ENCODE data around the gene BDKRB1. TPM values are rescaled to one million over a fixed set of nuclear protein-coding genes. Genes with fewer than 3 reads are reported as not detected.

Gene BDKRB1
- total and polyA plus RNA-seq, 7 experiments from 2014 or later = not detected

GRCh38 chr14:96269359-96269710 lies 13.3 kb downstream of the BDKRB1 start:
- Mint-ChIP-seq H3K27ac (no peak overlapping the region), H3K4me3 (no peak overlapping the region), H3K36me3 (no peaks in the 10 kb centered on the region), H3K4me1 (peaks cover 0 to 2% (median 0%) of the 10 kb centered on the region in 7 donors), H3K27me3 (peaks cover 0 to 15% (median 0%) of the 10 kb centered on the region in 5 donors), H3K9me3 (peaks cover 0 to 17% (median 3%) of the 10 kb centered on the region in 11 donors)
- no peaks in the 10 kb centered on the region for H3K27me3 ChIP-seq (ENCODE audit: control insufficient read depth in 2 of 2, insufficient read depth in 2 of 2, low read length in 2 of 2)
- no peaks in the 10 kb centered on the region for H3K36me3 ChIP-seq (ENCODE audit: control insufficient read depth in 2 of 3, insufficient read depth in 3 of 3, low read length in 3 of 3)
- H3K4me3 ChIP-seq (ENCODE audit: low read length) = no peak overlapping the region
- CTCF ChIA-PET = interaction anchor here (0.6 kb wide), 1 partner anchor 38 kb away, joined by 4 read pairs; no protein-coding TSS in a partner anchor
- intact Hi-C loops (cut with micrococcal nuclease) = no loop called here
- H3K9me3 ChIP-seq (ENCODE audit: control insufficient read depth in 2 of 3, low read length in 3 of 3) = no peaks in the 10 kb centered on the region
- POLR2A ChIA-PET = no interaction called here
- no peak overlapping the region for H3K27ac ChIP-seq (ENCODE audit: low read depth, low read length)
- no peaks in the 10 kb centered on the region for H3K4me1 ChIP-seq (ENCODE audit: control insufficient read depth in 2 of 2, insufficient read depth in 2 of 2, low read length in 2 of 2)
- ATAC-seq = no peak
- no peak for DNase-seq

GRCh38 chr14:96270565-96271420 lies 14.8 kb downstream of the BDKRB1 start:
- no peak overlapping the region for H3K27ac Mint-ChIP-seq

GRCh38 chr14:96271421-96271762 lies 15.4 kb downstream of the BDKRB1 start:
- CTCF ChIA-PET = interaction anchor here (1.1 to 7.0 kb wide), 2 partner anchors 169 to 273 kb away, joined by 3 to 87 read pairs; no protein-coding TSS in a partner anchor
- Mint-ChIP-seq H3K4me3 (no peak overlapping the region), H3K4me1 (peaks cover 0 to 5% (median 2%) of the 10 kb centered on the region in 7 donors), H3K36me3 (no peaks in the 10 kb centered on the region), H3K9me3 (peaks cover 0 to 17% (median 3%) of the 10 kb centered on the region in 11 donors), H3K27ac (no peak overlapping the region), H3K27me3 (peaks cover 0 to 8% (median 0%) of the 10 kb centered on the region in 5 donors)
- Histone ChIP-seq H3K27me3 (ENCODE audit: control insufficient read depth in 2 of 2, insufficient read depth in 2 of 2, low read length in 2 of 2) (no peaks in the 10 kb centered on the region), H3K4me3 (ENCODE audit: low read length) (no peak overlapping the region), H3K36me3 (ENCODE audit: control insufficient read depth in 2 of 3, insufficient read depth in 3 of 3, low read length in 3 of 3) (no peaks in the 10 kb centered on the region), H3K27ac (ENCODE audit: low read depth, low read length) (no peak overlapping the region), H3K4me1 (ENCODE audit: control insufficient read depth in 2 of 2, insufficient read depth in 2 of 2, low read length in 2 of 2) (peaks cover 0 to 2% of the 10 kb centered on the region in 2 donors), H3K9me3 (ENCODE audit: control insufficient read depth in 2 of 3, low read length in 3 of 3) (no peaks in the 10 kb centered on the region)
- POLR2A ChIA-PET = no interaction called here
- ATAC-seq (no peak), DNase-seq (no peak)
- intact Hi-C loops (cut with micrococcal nuclease) = no loop called here

More at GRCh38 chr14:96270565-96271420, 14.8 kb downstream of the BDKRB1 start:
- POLR2A ChIA-PET = no interaction called here
- ATAC-seq (no peak), DNase-seq (no peak)
- peaks cover 0 to 2% of the 10 kb centered on the region in 2 donors for H3K4me1 ChIP-seq (ENCODE audit: control insufficient read depth in 2 of 2, insufficient read depth in 2 of 2, low read length in 2 of 2)
- H3K4me1 Mint-ChIP-seq = peaks cover 0 to 5% (median 2%) of the 10 kb centered on the region in 7 donors
- no peaks in the 10 kb centered on the region for H3K27me3 ChIP-seq (ENCODE audit: control insufficient read depth in 2 of 2, insufficient read depth in 2 of 2, low read length in 2 of 2)
- CTCF ChIA-PET = interaction anchor here (7.0 kb wide), 1 partner anchor 168 kb away, joined by 87 read pairs; no protein-coding TSS in a partner anchor
- peaks cover 0 to 14% (median 0%) of the 10 kb centered on the region in 5 donors for H3K27me3 Mint-ChIP-seq
- H3K9me3 Mint-ChIP-seq = peaks cover 0 to 17% (median 3%) of the 10 kb centered on the region in 11 donors
- no peak overlapping the region for H3K27ac ChIP-seq (ENCODE audit: low read depth, low read length)
- intact Hi-C loops (cut with micrococcal nuclease) = no loop called here
- H3K36me3 Mint-ChIP-seq = no peaks in the 10 kb centered on the region
- no peak overlapping the region for H3K4me3 Mint-ChIP-seq
- H3K9me3 ChIP-seq (ENCODE audit: control insufficient read depth in 2 of 3, low read length in 3 of 3) = no peaks in the 10 kb centered on the region
- no peaks in the 10 kb centered on the region for H3K36me3 ChIP-seq (ENCODE audit: control insufficient read depth in 2 of 3, insufficient read depth in 3 of 3, low read length in 3 of 3)
- no peak overlapping the region for H3K4me3 ChIP-seq (ENCODE audit: low read length)

DNA sequence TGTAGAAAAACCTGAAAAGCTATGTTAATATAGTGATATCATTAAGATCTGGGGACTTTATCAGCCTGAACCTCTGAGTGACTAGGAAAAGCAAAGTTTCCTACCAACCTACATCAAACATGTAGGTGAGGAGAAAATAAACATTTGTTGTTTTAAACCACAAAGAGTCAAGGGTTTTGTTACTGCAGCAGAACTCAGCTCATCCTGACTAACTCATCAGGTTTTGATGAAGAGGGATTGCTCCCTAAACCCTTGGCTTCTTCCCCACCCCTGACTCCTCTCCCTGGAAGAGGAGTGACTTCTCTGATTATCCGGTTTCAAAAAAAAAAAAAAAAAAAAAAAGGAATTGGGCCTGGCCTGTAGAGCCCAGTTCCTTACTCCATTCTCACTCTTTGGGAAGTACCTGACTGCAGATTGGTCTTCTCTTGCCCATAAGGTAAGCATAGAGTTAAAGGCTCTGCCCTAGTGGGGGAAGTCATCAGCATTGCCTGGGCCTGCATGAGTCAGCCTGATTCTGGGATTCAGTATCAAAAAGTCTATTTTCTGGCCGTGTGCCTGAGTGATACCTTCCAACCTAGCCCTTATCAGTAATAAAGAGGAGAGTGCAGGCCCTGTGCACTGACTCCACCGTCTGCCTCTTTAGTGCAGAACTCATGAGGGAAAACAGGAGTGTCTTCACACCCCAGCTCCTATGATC lies 16.9 kb downstream of the BDKRB1 start:
- Mint-ChIP-seq H3K27me3 (no peaks in the 10 kb centered on the region), H3K4me1 (peaks cover 0 to 5% (median 0%) of the 10 kb centered on the region in 7 donors), H3K9me3 (peaks cover 0 to 24% (median 6%) of the 10 kb centered on the region in 11 donors), H3K27ac (no peak overlapping the region), H3K36me3 (peaks cover 0 to 3% (median 0%) of the 10 kb centered on the region in 5 donors), H3K4me3 (no peak overlapping the region)
- H3K4me1 ChIP-seq (ENCODE audit: control insufficient read depth in 2 of 2, insufficient read depth in 2 of 2, low read length in 2 of 2) = peaks cover 0 to 2% of the 10 kb centered on the region in 2 donors
- CTCF ChIA-PET = interaction anchor here (0.7 to 7.0 kb wide), 4 partner anchors 171 to 277 kb away, joined by 3 to 87 read pairs (median 4); no protein-coding TSS in a partner anchor
- H3K36me3 ChIP-seq (ENCODE audit: control insufficient read depth in 2 of 3, insufficient read depth in 3 of 3, low read length in 3 of 3) = no peaks in the 10 kb centered on the region
- intact Hi-C loops (cut with micrococcal nuclease) = no loop called here
- no peak for ATAC-seq
- no peak overlapping the region for H3K27ac ChIP-seq (ENCODE audit: low read depth, low read length)
- peaks cover 0 to 6% (median 4%) of the 10 kb centered on the region in 3 experiments for H3K9me3 ChIP-seq (ENCODE audit: control insufficient read depth in 2 of 3, low read length in 3 of 3)
- H3K27me3 ChIP-seq (ENCODE audit: control insufficient read depth in 2 of 2, insufficient read depth in 2 of 2, low read length in 2 of 2) = no peaks in the 10 kb centered on the region
- DNase-seq = no peak
- no peak overlapping the region for H3K4me3 ChIP-seq (ENCODE audit: low read length)
- POLR2A ChIA-PET = interaction anchor here (0.9 kb wide), 1 partner anchor 172 kb away, joined by 3 read pairs; no protein-coding TSS in a partner anchor

- ATAC-seq (no peak), DNase-seq (no peak)
- H3K27ac Mint-ChIP-seq = peak overlapping the region in 1 of 9 donors; percentile 33
- H3K36me3 Mint-ChIP-seq = peaks cover 0 to 4% (median 0%) of the 10 kb centered on the region in 5 donors
- H3K4me1 Mint-ChIP-seq = peaks cover 0 to 5% (median 0%) of the 10 kb centered on the region in 7 donors
- H3K4me3 Mint-ChIP-seq = no peak overlapping the region
- H3K9me3 ChIP-seq (ENCODE audit: control insufficient read depth in 2 of 3, low read length in 3 of 3) = peaks cover 0 to 14% (median 4%) of the 10 kb centered on the region in 3 experiments
- H3K36me3 ChIP-seq (ENCODE audit: control insufficient read depth in 2 of 3, insufficient read depth in 3 of 3, low read length in 3 of 3) = no peaks in the 10 kb centered on the region
- H3K27me3 Mint-ChIP-seq = no peaks in the 10 kb centered on the region
- no peaks in the 10 kb centered on the region for H3K27me3 ChIP-seq (ENCODE audit: control insufficient read depth in 2 of 2, insufficient read depth in 2 of 2, low read length in 2 of 2)
- intact Hi-C loops (cut with micrococcal nuclease) = no loop called here
- peaks cover 0 to 2% of the 10 kb centered on the region in 2 donors for H3K4me1 ChIP-seq (ENCODE audit: control insufficient read depth in 2 of 2, insufficient read depth in 2 of 2, low read length in 2 of 2)
- ChIA-PET CTCF (interaction anchor here (0.6 to 7.0 kb wide), 8 partner anchors 15 to 321 kb away, joined by 3 to 87 read pairs (median 6); no protein-coding TSS in a partner anchor), POLR2A (no interaction called here)
- H3K27ac ChIP-seq (ENCODE audit: low read depth, low read length) = no peak overlapping the region
- H3K9me3 Mint-ChIP-seq = peaks cover 0 to 30% (median 9%) of the 10 kb centered on the region in 11 donors
- H3K4me3 ChIP-seq (ENCODE audit: low read length) = no peak overlapping the region
These were observed 17.6 kb downstream of the BDKRB1 start for GRCh38 chr14:96273629-96274028.

DNA sequence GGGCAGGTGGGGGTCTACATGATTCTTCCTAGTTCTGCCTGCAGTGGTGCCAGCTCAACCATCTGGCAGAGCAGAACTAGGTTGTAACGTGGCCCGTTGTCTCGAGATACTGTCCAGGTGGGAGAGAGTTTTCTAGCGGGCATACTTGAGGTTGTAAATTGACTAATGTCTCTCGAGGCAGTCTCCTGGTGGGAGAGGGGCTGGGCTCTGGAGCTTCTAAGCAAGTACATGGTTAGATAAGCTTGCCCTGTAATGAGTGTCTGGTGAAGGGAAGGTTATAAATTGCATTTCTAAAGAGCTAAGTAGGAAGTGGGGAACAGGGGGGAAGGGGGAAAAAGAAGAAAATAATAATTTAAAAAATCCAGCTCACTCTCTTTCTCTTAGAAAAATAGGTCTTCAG lies 18.1 kb downstream of the BDKRB1 start:
- ATAC-seq (no peak), DNase-seq (no peak)
- Mint-ChIP-seq H3K36me3 (peaks cover 0 to 4% (median under 1%) of the 10 kb centered on the region in 5 donors), H3K9me3 (peaks cover 0 to 33% (median 11%) of the 10 kb centered on the region in 11 donors), H3K4me3 (no peak overlapping the region), H3K27me3 (no peaks in the 10 kb centered on the region), H3K27ac (no peak overlapping the region), H3K4me1 (peaks cover 0 to 5% (median 0%) of the 10 kb centered on the region in 7 donors)
- no peaks in the 10 kb centered on the region for H3K27me3 ChIP-seq (ENCODE audit: control insufficient read depth in 2 of 2, insufficient read depth in 2 of 2, low read length in 2 of 2)
- H3K4me3 ChIP-seq (ENCODE audit: low read length) = no peak overlapping the region
- H3K27ac ChIP-seq (ENCODE audit: low read depth, low read length) = no peak overlapping the region
- H3K4me1 ChIP-seq (ENCODE audit: control insufficient read depth in 2 of 2, insufficient read depth in 2 of 2, low read length in 2 of 2) = peaks cover 0 to 2% of the 10 kb centered on the region in 2 donors
- no peaks in the 10 kb centered on the region for H3K36me3 ChIP-seq (ENCODE audit: control insufficient read depth in 2 of 3, insufficient read depth in 3 of 3, low read length in 3 of 3)
- POLR2A ChIA-PET = interaction anchor here (0.9 kb wide), 1 partner anchor 10 kb away, joined by 4 read pairs; no protein-coding TSS in a partner anchor
- peaks cover 0 to 15% (median 4%) of the 10 kb centered on the region in 3 experiments for H3K9me3 ChIP-seq (ENCODE audit: control insufficient read depth in 2 of 3, low read length in 3 of 3)
- CTCF ChIA-PET = interaction anchor here (0.6 to 7.0 kb wide), 9 partner anchors 129 to 321 kb away, joined by 3 to 87 read pairs (median 4); no protein-coding TSS in a partner anchor
- intact Hi-C loops (cut with micrococcal nuclease) = no loop called here
